IMR-90 (cell line): ENCODE measurements around the gene DCUN1D4. TPM values are rescaled to one million over a fixed set of nuclear protein-coding genes. Genes with fewer than 3 reads are reported as not detected.

Source experiments
- ATAC-seq: fragments of 200-7000 bp; cut with Tn5 transposase; 2 replicates; pipeline ENCODE4 v1.9.1; 2020; ENCODE audit warnings: low read depth, mild to moderate bottlenecking, moderate library complexity
- BruUV-seq: library from RNA; stranded (reverse); fragments of 400-500 nt; replicated peaks from 2 replicates; lab custom pipeline; 2021; lab: Mats Ljungman, UMichigan
- CTCF ChIA-PET: fragments of 300-600 bp; formaldehyde crosslinking; extraction: SDS; loops from one replicate; lab custom pipeline; 2021; ENCODE audit warnings: antibody characterized with exemption; lab: Yijun Ruan, JAX
- POLR2A ChIA-PET: fragments of 300-600 bp; sonication (Branson Sonifier 250); formaldehyde crosslinking; loops from one replicate; lab custom pipeline; 2022; ENCODE audit warnings: antibody characterized with exemption; ENCODE audit not compliant: unreplicated experiment; lab: Charles Lee
- DNase-seq: peaks from one replicate; pipeline ENCODE4 v3.0.0; 2013
- H2AFZ ChIP-seq: replicated peaks from 2 replicates; pipeline ENCODE3; 2013; ENCODE audit warnings: low read length, mild to moderate bottlenecking; ENCODE audit not compliant: poor library complexity
- H2AK5ac ChIP-seq: 2 replicates; pipeline ENCODE4 v1.6.1; 2013; ENCODE audit warnings: low read depth, low read length, inconsistent platforms
- H2AK9ac ChIP-seq: replicated peaks from 2 replicates; pipeline ENCODE3; 2013; ENCODE audit warnings: mild to moderate bottlenecking, low read depth, low read length, moderate library complexity; ENCODE audit not compliant: poor library complexity
- H2BK120ac ChIP-seq: 2 replicates; pipeline ENCODE4 v1.6.1; 2013; ENCODE audit warnings: low read depth, low read length, inconsistent platforms
- H2BK15ac ChIP-seq: 3 replicates; pipeline ENCODE4 v1.6.1; 2013; ENCODE audit warnings: low read depth, low read length, inconsistent platforms
- H2BK20ac ChIP-seq: 2 replicates; pipeline ENCODE4 v1.6.1; 2013; ENCODE audit warnings: low read depth, mild to moderate bottlenecking, inconsistent platforms, low read length, moderate library complexity
- H2BK5ac ChIP-seq: 2 replicates; pipeline ENCODE4 v1.6.1; 2013; ENCODE audit warnings: mild to moderate bottlenecking, low read depth, low read length, inconsistent platforms; ENCODE audit not compliant: poor library complexity, severe bottlenecking
- H3K14ac ChIP-seq: replicated peaks from 2 replicates; pipeline ENCODE4 v1.6.1; 2013; ENCODE audit warnings: low read depth, low read length, inconsistent platforms
- H3K18ac ChIP-seq: 2 replicates; pipeline ENCODE4 v1.6.1; 2013; ENCODE audit warnings: low read depth, low read length, control low read depth
- H3K23ac ChIP-seq: 2 replicates; pipeline ENCODE4 v1.6.1; 2013; ENCODE audit warnings: low read depth, low read length, inconsistent platforms
- H3K27ac ChIP-seq: 2 replicates; pipeline ENCODE4 v1.5.1; 2013; ENCODE audit warnings: mild to moderate bottlenecking, control low read depth, low read length; ENCODE audit not compliant: insufficient read depth
- H3K27me3 ChIP-seq: 2 replicates; pipeline ENCODE4 v1.6.1; 2013; ENCODE audit warnings: low read length; ENCODE audit not compliant: control insufficient read depth, insufficient read depth
- H3K36me3 ChIP-seq: 2 replicates; pipeline ENCODE4 v1.6.1; 2013; ENCODE audit warnings: low read length, mixed read lengths; ENCODE audit not compliant: control insufficient read depth, insufficient read depth
- H3K4ac ChIP-seq: 2 replicates; pipeline ENCODE4 v1.6.1; 2013; ENCODE audit warnings: low read depth, low read length, inconsistent platforms
- H3K4me1 ChIP-seq: 2 replicates; pipeline ENCODE4 v1.6.1; 2013; ENCODE audit warnings: low read length, mixed read lengths; ENCODE audit not compliant: control insufficient read depth, insufficient read depth
- H3K4me2 ChIP-seq: 2 replicates; pipeline ENCODE4 v1.6.1; 2013; ENCODE audit warnings: low read depth, mild to moderate bottlenecking, control low read depth, low read length, moderate library complexity
- H3K4me3 ChIP-seq: 2 replicates; pipeline ENCODE4 v1.5.1; 2013; ENCODE audit warnings: low read depth, mild to moderate bottlenecking, control low read depth, low read length, moderate library complexity; ENCODE audit not compliant: insufficient read depth
- H3K56ac ChIP-seq: 2 replicates; pipeline ENCODE4 v1.6.1; 2013; ENCODE audit warnings: low read length, inconsistent platforms; ENCODE audit not compliant: insufficient read depth; ENCODE audit errors: extremely low read depth
- H3K79me1 ChIP-seq, 2 experiments: 2 replicates each; pipeline ENCODE4 v1.6.1; 2013; ENCODE audit warnings: low read length in 2 of 2, inconsistent platforms in 1 of 2, low read depth in 1 of 2
- H3K9ac ChIP-seq: 2 replicates; pipeline ENCODE4 v1.6.1; 2013; ENCODE audit warnings: low read depth, low read length, control low read depth
- H3K9me1 ChIP-seq: 2 replicates; pipeline ENCODE4 v1.6.1; 2013; ENCODE audit warnings: low read length, inconsistent platforms; ENCODE audit not compliant: insufficient read depth
- H3K9me3 ChIP-seq: 2 replicates; pipeline ENCODE4 v1.6.1; 2013; ENCODE audit warnings: low read length; ENCODE audit not compliant: control insufficient read depth, insufficient read depth
- H4K20me1 ChIP-seq: 2 replicates; pipeline ENCODE4 v1.6.1; 2013; ENCODE audit warnings: low read length, inconsistent platforms; ENCODE audit not compliant: insufficient read depth
- H4K5ac ChIP-seq: 2 replicates; pipeline ENCODE4 v1.6.1; 2013; ENCODE audit warnings: mild to moderate bottlenecking, low read depth, low read length, control low read depth
- H4K8ac ChIP-seq, 2 experiments: 2 replicates each; pipeline ENCODE4 v1.6.1; 2013; ENCODE audit warnings: low read depth in 2 of 2, low read length in 2 of 2, control low read depth in 1 of 2, inconsistent platforms in 1 of 2
- H4K91ac ChIP-seq: 2 replicates; pipeline ENCODE4 v1.6.1; 2013; ENCODE audit warnings: low read depth, low read length, inconsistent platforms; ENCODE audit not compliant: insufficient read depth
- BHLHE40 ChIP-seq: fragments of 150-350 bp; IDR thresholded peaks from 2 replicates; pipeline ENCODE4 v1.6.1; 2016; ENCODE audit warnings: mild to moderate bottlenecking, low read depth, low read length
- CEBPB ChIP-seq: IDR thresholded peaks from 2 replicates; pipeline ENCODE4 v1.6.1; 2012; ENCODE audit warnings: low read depth, low read length, improper control_type of control experiment
- CHD1 ChIP-seq: IDR thresholded peaks from 2 replicates; pipeline ENCODE4 v1.6.1; 2012; ENCODE audit warnings: low read depth, low read length, improper control_type of control experiment
- CTCF ChIP-seq: conservative IDR thresholded peaks from 2 replicates; pipeline ENCODE4 v1.5.1; 2012; ENCODE audit warnings: mild to moderate bottlenecking, low read depth, low read length, improper control_type of control experiment
- ELK1 ChIP-seq: fragments of 150-350 bp; IDR thresholded peaks from 2 replicates; pipeline ENCODE4 v1.6.1; 2016; ENCODE audit warnings: low read depth, mild to moderate bottlenecking, low read length, moderate library complexity, borderline replicate concordance
- FOS ChIP-seq: fragments of 150-350 bp; IDR thresholded peaks from 2 replicates; pipeline ENCODE4 v1.6.1; 2016; ENCODE audit warnings: low read depth, low read length
- MAFK ChIP-seq: IDR thresholded peaks from 2 replicates; pipeline ENCODE4 v1.6.1; 2012; ENCODE audit warnings: low read depth, low read length, improper control_type of control experiment
- MAZ ChIP-seq: IDR thresholded peaks from 2 replicates; pipeline ENCODE4 v1.6.1; 2012; ENCODE audit warnings: low read depth, mild to moderate bottlenecking, low read length, improper control_type of control experiment, moderate library complexity, borderline replicate concordance
- MXI1 ChIP-seq: IDR thresholded peaks from 2 replicates; pipeline ENCODE4 v1.6.1; 2012; ENCODE audit warnings: low read depth, mild to moderate bottlenecking, low read length, moderate library complexity, borderline replicate concordance
- NFE2L2 ChIP-seq: fragments of 150-350 bp; IDR thresholded peaks from 2 replicates; pipeline ENCODE4 v1.6.1; 2016; ENCODE audit warnings: low read depth, mild to moderate bottlenecking, low read length
- POLR2A ChIP-seq: IDR thresholded peaks from 2 replicates; pipeline ENCODE4 v1.6.1; 2012; ENCODE audit warnings: mild to moderate bottlenecking, low read depth, low read length
- RAD21 ChIP-seq: IDR thresholded peaks from 2 replicates; pipeline ENCODE4 v1.6.1; 2012; ENCODE audit warnings: low read length, improper control_type of control experiment
- RCOR1 ChIP-seq: IDR thresholded peaks from 2 replicates; pipeline ENCODE4 v1.6.1; 2012; ENCODE audit warnings: mild to moderate bottlenecking, low read length, improper control_type of control experiment; ENCODE audit not compliant: insufficient replicate concordance
- RFX5 ChIP-seq: IDR thresholded peaks from 2 replicates; pipeline ENCODE4 v1.8.0; 2012; ENCODE audit warnings: low read depth, mild to moderate bottlenecking, low read length, moderate library complexity
- SMC3 ChIP-seq: fragments of 150-350 bp; IDR thresholded peaks from 2 replicates; pipeline ENCODE4 v1.6.1; 2016; ENCODE audit warnings: low read depth, mild to moderate bottlenecking, antibody characterized with exemption, low read length, moderate library complexity
- WGBS, 2 experiments: methylation state at CpG; one replicate each; pipeline versions ENCODE4 v1.1.5 to v1.1.7; 2013; ENCODE audit warnings: missing lambda C conversion rate in 2 of 2; ENCODE audit not compliant: insufficient read length in 1 of 2; ENCODE audit errors: extremely low coverage in 2 of 2; 5-methylcytosine and 5-hydroxymethylcytosine counted together
- dilution Hi-C: fragments of 300-500 bp; cut with HindIII; formaldehyde crosslinking; loops from one replicate; pipeline ENCODE4 v1.14.3; 2018; ENCODE audit warnings: low sequenced_read_pairs; ENCODE audit not compliant: unreplicated experiment
- in situ Hi-C: fragments of 300-500 bp; cut with MboI; formaldehyde crosslinking; loops from 3 replicates; pipeline ENCODE4 v1.14.3; 2019; ENCODE audit warnings: low sequenced_read_pairs, inconsistent platforms, mixed read lengths
- intact Hi-C: fragments of 100-400 bp; cut with micrococcal nuclease; formaldehyde crosslinking; loops from 2 replicates; pipeline ENCODE4 v1.10.0; 2022
- polyA plus RNA-seq, 3 experiments: library from polyadenylated mRNA; depleted of rRNA; stranded (reverse); fragments of >200 nt; gene quantifications; 2 replicates each; pipeline ENCODE4 v1.2.3, GENCODE V29; 2012; ENCODE audit warnings: low replicate concordance in 1 of 3
- total RNA-seq: library from RNA; depleted of rRNA; stranded (reverse); fragments of >200 nt; gene quantifications from 2 replicates; pipeline ENCODE4 v1.2.3, GENCODE V29; 2012
- TF ChIP-seq, protein P1 (sequence below): fragments of 150-350 bp; IDR thresholded peaks from 2 replicates; pipeline ENCODE4 v1.6.1; 2017; ENCODE audit warnings: mild to moderate bottlenecking, antibody characterized with exemption, low read length, low read depth

The DCUN1D4 gene
- total and polyA plus RNA-seq, 2 of the 4 experiments (the other 2 are of a cell fraction) = 31.0 to 44.3 TPM

DNA sequence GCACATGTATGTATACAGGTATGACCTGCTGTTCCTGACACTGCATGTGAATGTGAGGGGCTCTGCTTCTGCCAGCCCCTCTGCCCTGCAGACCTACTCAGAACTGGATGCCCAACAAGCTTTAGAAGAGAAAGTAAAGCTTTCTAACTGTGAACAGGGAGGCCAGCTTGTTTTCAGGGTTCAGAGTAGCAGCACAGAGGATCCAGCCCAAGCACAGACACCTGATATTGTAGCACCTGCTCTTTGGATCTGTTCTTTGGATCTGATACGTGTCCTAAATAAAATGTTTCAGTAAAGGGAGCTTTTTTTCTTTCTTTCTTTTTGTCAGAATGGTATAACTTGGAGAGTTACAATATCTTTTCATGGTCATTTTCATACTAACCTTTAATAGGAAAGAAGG lies 19.2 kb downstream of the DCUN1D4 start:
- WGBS, 2 experiments = no CpG with 5 or more reads among the region's 1 CpG
- peaks cover 6% of the 10 kb centered on the region for H3K9me1 ChIP-seq
- POLR2A ChIA-PET = no interaction called here
- H3K4ac ChIP-seq = no peak overlapping the region
- H3K14ac ChIP-seq = no peak overlapping the region
- TF ChIP-seq FOS (no peak), ELK1 (no peak), RAD21 (no peak), CHD1 (no peak), CTCF (no peak), CEBPB (no peak), RCOR1 (no peak), RFX5 (no peak), BHLHE40 (no peak), MAFK (no peak), POLR2A (no peak), MAZ (no peak), NFE2L2 (no peak), SMC3 (no peak), MXI1 (no peak)
- TF ChIP-seq, protein P1, sequence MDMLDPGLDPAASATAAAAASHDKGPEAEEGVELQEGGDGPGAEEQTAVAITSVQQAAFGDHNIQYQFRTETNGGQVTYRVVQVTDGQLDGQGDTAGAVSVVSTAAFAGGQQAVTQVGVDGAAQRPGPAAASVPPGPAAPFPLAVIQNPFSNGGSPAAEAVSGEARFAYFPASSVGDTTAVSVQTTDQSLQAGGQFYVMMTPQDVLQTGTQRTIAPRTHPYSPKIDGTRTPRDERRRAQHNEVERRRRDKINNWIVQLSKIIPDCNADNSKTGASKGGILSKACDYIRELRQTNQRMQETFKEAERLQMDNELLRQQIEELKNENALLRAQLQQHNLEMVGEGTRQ = no peak
- peaks cover 20% of the 10 kb centered on the region for H3K36me3 ChIP-seq
- no peak overlapping the region for H2BK15ac ChIP-seq
- H3K23ac ChIP-seq = no peak overlapping the region
- peaks cover 21 to 53% of the 10 kb centered on the region in 2 experiments for H3K79me1 ChIP-seq
- H3K18ac ChIP-seq = no peak overlapping the region
- H4K91ac ChIP-seq = no peak overlapping the region
- intact Hi-C loops (no loop called here), in situ Hi-C loops (no loop called here), dilution Hi-C loops (no loop called here)
- H3K56ac ChIP-seq = no peak overlapping the region
- H3K4me1 ChIP-seq = peaks cover 8% of the 10 kb centered on the region
- H2BK120ac ChIP-seq = no peak overlapping the region
- CTCF ChIA-PET = interaction anchor here (1.9 kb wide), 1 partner anchor 23 kb away, joined by 5 read pairs; no protein-coding TSS in a partner anchor
- no peak overlapping the region for H3K27ac ChIP-seq
- H3K9ac ChIP-seq = no peak overlapping the region
- peaks cover 4% of the 10 kb centered on the region; the same call in 1 of the 2 replicates for H4K20me1 ChIP-seq
- H3K27me3 ChIP-seq = no peaks in the 10 kb centered on the region
- H2AK9ac ChIP-seq = no peak overlapping the region
- no peak overlapping the region for H2AK5ac ChIP-seq
- DNase-seq = no peak
- no TSS peak for BruUV-seq
- no peak overlapping the region for H2BK20ac ChIP-seq
- H4K8ac ChIP-seq = no peak overlapping the region
- H3K4me2 ChIP-seq = no peak overlapping the region
- no peak overlapping the region for H2AFZ ChIP-seq
- no peaks in the 10 kb centered on the region for H3K9me3 ChIP-seq
- H2BK5ac ChIP-seq = no peak overlapping the region
- H3K4me3 ChIP-seq = no peak overlapping the region
- no peak for ATAC-seq
- H4K5ac ChIP-seq = no peak overlapping the region
